Stimulated activated CD4-positive, alpha-beta T cell treated with anti-CD3 and anti-CD28 coated beads, Interleukin-1b, Interleukin-23, amount 100 ng/mL, for 48 hours (primary cell): Measurements from ENCODE around the gene ANKRD28.
"Not testable (repeated sequence)": the region's sequence is repeated elsewhere in the genome, so short reads cannot be mapped to it uniquely, and the experiment has no call there.

Experiments
- DNase-seq: peaks from one replicate; pipeline ENCODE4 v3.0.0-alpha.2; 2020

ANKRD28 gene

DNA sequence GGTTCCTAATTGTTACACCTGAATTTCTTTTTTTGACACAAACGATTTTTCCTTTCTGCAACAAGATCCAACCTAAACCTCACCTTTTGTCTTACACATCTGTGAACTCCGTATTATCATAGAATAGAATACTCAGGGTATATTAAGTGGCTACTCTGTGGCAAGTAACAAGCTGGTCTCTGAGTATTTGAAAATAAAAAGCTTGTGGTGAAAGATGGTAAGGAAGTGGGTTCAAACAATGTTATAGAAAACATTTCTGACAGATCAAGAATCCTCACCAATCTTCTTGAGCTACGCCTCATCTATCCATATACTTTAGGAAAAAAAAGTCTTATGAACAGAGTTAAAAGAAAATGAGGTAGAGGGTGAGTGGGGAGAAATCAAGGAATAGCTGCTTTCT is 3.5 kb upstream of the ANKRD28 start:
- DNase-seq, result no peak

DNA sequence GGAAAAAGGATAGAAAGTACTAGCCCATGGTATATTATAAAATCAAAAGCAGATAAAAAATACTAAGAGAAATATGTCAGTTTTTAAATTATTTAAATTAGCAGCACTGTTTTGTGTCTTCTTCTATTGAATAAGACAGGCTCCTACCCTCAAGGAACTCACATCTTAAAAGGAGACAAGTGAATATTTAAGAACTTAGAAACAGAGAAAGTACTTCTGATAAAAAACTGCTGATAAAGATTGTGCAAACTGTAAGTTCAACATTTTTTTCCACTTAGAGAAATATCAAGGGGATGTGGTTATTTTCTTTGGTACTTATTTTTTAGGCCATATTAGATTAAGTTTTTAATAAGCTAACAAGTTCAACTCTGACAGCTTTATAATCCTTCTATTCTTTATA is 3.0 kb upstream of the ANKRD28 start:
- no peak for DNase-seq

DNA sequence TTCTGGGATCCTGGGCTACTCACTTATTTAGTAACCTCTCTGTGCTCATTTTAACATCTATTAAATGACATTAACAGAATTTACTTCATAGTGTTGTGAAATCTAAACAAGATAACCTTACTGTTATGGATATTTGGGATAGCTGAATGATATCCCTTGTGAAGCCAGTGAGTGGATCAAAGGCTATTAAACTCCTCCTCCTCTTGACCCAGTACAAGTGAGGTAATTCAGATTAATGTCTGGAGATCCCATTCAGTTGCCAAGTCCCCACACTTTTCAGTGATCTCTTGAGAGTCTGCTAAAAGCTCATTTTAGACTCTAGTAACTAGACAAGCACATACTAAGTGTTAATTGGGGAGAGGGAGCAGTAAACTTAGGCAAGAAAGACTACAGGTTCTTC is 2.5 kb upstream of the ANKRD28 start:
- DNase-seq, result no peak

DNA sequence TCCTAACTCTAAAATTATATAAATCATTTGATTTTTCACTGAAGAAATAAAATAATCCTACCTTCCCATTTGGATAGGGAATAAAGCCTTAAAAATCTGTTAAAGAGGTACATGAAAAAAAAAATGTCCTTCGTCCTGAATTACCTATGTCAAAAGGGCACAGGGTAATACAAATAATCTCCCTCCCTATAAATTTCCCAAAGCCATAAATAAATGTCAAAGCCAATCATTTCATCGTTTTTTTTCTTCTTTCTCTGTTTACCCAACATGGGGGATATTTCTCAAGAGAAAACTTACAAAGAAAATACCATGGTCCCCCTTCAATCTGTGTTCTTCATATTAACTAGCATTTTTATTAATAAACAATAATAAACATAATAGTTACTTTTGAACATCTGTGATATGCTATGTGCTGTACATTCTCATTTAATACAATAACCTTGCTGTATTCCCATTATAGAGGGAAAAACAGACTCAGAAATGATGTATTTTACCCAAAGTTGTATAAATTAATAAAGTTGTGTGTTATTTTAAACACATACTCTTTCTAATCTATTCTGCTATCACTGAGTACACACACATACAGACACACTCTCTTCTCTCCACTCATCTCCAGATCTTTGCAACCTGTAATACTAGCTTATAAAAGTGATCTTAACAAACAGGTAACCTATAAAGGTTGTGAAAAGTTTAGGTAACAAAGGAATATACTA is 910 bp upstream of the ANKRD28 start:
- DNase-seq, result no peak

DNA sequence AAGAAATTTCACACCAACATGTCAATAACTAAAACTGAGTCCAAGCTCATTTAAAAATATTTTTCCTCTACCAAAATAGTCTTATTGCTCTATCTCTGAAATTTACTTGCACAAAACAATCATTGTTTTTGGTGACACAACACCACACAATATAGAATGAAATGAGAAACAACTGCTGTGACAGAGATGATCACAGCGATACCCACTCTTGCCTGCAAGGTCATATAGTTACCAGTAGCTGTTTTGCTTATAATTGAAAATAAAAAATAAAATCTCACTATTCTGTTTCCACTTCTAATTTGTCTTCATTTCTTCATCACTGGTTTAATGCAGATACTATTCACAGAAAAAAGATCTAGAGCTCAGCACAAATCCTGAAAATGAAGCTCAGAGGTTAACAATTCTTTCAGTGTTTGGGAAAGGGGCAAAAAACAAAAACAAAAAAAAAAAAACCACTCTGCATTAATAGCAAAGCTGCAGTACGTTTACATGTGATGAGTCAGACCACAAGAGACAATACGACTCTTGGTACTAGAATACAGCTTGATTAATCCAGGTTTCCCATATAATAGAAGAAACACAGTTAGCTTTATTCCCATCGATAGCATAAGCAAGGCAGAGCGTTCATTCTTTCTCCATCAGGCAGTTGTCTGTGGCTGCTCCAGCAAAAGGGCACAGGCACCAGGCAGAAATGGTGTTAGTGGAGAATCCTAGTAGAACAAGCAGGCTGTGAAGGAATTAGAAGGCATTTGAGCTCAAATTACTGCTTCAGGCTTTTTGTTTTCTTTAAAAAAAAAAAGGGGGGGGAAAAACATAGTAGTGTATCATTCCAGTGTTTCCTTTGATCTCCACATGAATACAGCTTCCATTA is 773 bp downstream of the ANKRD28 start:
- DNase-seq, result no peak

DNA sequence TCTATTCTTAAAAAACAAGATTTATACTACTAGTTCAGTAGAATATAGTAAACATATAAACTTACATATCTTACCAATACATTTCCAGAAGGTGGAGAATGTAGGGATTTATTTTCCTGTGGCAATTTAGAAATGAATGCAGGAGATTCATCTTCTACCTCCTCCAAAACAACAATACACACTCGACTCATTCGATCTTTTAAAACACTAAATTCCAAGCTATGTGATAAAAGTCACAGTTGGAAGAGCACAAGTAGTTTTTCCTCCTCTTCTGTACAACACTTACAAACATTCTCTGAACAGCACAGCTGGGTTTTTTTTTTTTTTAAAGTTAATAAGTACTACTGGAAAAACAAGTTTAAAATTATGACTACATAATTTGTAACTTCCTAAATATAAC is 1.4 kb downstream of the ANKRD28 start:
- no peak for DNase-seq

DNA sequence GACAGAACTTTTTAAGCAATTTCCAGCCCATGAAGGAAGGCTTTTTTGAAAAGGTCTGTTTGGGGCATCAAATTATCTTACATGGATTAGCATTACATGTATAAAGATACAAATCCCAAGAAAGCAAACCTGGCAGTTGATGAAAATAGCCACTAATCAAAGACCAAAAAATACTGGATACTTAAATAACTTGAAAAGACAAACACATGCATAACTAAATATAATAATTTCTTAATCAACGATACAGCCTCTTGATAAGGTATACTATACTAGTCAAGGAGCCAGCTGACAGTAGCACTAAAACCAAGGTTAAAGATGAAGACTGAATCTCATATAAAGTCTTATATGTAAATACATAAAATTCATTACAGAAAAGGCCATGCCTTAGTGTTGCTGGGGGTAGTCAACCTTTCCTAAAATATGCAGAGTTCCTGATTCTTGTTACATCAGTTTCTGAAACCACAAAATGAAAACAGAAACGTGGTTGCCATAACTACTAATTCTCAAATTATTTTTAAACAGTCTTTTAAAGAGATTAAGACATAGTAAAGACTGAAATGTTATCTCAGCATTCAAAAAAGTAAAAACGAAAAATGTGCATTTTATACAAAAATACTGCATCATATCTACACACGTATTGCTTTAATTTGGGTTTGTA is 2.0 kb downstream of the ANKRD28 start:
- no peak for DNase-seq

DNA sequence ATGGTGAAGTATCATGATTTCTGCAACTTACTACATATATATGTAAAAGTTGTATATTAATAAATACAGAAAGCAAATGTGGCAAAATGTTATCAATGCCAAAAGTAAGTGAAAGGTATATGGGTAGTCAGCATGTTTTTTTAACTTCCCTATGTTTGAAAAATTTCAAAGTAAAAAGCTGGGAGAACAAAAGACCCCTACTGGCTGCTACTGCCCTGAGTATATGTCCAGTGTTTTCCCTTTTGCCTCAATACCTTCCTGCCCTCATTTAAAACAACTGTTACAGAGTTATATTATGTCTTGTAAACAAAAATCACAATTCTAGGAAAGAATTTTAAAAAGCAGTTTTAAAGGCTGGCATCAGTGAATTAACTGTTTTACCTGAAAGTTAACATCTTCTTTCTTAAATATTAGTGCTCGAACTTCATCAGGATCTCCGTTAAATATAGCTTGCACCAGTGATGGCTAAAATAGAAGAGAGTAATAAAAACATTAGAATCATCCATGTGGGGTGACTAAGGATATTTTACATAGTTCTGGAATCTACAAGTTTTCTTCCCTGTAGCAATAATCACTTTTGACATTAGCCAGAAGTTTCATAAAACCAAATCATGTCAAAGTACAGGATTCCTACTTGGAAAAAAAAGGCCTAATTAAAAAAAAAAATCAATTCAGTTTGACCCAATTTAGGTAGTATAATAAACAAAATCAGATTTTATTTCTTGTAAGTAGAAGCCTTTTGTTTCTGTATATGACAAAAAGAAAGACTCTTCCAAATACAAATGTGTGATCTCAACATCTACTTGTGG is 2.7 kb downstream of the ANKRD28 start:
- no peak for DNase-seq

DNA sequence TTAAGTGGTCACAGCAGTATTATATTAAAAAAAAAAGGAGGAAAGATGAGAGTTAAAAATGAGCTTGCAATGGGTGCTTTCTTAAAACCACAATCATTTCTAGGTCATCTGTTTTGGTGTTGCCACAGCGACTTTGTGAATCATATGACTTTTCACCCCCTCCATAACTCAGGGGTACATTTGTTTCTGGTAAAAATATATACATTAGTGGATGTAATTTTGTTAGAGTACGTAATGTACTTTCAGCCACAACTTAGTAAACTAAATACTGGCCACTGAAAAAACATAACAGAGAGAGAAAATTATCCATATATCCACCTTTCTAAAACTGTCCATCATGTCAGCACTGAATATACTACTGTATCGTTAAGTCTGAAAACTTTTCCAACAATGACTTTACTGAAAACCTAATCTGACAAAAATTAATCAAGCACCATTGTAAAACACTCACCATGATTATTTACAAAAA is 3.4 kb downstream of the ANKRD28 start:
- no peak for DNase-seq

DNA sequence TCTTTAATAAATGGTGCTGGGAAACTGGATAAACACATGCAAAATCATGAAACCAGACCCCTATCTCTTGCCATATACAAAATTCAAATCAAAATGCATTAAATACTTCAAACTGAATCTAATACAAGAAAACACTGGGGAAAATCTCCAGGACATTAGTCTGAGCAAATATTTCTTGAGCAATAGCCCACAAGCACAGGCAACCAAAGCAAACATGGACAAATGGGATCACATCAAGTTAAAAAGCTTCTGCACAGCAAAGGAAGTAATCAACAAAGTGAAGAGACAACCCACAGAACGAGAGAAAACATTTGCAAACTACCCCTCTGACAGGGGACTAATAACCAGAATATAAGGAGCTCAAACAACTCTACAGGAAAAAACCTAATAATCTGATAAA is 6.3 kb downstream of the ANKRD28 start:
- no peak for DNase-seq

DNA sequence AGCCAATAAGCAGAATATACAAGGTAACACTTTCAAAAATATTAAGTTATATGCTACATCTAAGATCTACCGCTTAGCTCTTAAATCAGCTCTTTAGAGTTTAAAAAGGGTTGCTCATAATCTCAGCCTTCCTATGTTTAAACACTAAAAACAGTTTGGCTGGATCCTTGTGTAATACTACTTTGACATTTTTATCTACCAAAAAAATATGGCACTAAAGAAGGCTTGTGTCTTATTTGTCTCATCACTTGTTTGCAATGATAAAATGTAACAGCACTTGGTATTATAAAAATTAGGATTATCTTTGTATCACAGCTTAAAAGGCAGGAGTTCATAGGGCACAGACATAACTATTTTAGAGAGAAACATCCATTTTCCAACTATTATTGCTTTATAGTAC is 9.8 kb downstream of the ANKRD28 start:
- DNase-seq, result no peak

DNA sequence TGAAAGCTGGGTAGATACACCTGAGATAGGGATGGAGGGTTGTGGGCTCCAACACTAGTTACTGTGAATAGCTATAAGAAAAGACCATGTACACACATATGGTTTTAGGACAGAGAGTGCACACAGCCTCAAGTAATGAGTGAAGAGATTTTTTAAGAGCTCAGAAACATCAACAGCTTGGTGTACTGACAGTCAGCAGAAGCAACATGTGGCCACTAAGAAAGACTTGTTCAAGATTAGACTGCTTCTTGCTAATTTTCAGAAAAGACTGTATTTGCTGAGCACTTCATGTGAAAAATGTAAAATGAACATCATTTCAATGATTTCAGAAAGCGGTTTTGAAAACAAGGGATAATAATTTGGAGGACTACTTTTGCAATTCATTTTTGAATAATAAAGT is 10.3 kb downstream of the ANKRD28 start:
- no peak for DNase-seq

DNA sequence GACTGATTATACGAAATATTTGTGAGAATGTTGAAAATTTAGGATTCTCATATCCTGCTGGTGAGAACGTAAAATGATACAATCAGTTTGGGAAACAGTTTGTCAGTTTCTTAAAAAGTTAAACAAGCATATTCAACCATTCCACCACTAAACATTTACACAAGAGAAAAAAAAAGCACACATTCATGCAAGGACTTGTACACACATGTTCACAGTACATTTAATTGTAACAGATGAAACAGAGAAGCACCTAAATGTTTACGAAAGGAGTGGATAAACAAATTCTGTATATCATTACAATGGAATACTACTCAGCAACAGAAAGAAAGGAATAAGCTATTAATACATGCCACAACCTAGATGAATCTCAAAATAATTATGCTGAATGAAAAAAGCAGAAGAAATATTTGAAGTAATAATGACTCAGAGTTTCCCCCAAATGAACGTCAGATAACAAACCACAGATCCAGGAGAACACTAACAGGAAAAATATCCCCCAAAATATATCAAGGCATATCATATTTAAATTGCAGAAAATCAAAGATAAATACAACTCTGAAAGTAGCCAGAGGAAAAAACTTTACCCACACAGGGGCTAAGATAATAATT is 14.3 kb downstream of the ANKRD28 start:
- no peak for DNase-seq

DNA sequence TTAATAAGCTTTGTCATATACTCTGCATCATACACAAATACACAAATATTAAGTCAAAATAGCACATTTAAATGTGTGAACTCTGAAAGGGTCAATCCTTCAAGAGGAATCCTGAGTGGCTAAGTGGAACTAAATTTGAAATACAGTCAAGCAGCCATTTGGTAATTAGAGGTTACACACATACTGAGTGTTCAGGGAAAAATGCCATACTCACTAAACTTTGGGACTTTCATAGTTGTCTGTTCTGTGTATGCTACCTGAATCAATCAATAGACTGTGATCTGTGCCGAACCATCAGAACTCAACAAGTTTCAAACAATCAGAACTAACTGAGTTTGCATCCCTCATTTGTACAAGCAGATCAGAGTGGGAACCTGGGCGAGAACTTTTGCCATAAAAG is 15.3 kb downstream of the ANKRD28 start:
- no peak for DNase-seq

DNA sequence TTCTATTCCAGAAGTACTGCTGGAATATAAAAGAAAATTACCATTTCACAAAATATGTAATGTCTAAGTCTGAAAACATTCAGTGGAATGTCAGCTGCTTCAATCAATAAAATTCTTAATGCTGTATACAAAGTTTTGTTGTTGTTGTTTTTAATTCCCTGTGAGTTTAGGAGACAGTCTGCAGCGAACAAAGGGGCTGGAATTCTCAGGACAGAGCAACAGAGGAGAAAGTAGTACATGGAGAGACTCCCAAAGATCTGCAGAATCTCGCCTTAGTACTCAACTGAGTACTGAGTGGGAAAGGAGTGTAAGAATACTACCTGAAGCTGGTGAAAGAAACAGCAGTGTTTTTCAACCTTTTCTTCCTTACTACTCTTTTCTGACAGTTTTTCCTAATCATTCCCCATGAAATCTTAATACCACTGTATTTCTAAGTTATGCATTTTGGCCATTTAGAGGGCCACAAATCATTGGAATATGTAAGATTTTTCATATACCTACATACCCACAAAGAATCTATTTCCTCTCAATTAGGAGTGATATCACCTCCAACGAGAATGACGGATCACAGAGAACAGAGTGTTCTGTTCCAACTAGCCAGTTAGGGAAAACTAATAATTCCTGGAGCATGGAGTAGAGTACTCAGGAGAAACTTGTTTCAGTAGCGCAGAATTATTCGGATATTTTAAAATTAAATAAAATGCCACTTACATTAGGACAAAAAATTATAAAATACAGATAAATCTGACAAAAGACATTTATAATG is 16.0 kb downstream of the ANKRD28 start:
- no peak for DNase-seq

DNA sequence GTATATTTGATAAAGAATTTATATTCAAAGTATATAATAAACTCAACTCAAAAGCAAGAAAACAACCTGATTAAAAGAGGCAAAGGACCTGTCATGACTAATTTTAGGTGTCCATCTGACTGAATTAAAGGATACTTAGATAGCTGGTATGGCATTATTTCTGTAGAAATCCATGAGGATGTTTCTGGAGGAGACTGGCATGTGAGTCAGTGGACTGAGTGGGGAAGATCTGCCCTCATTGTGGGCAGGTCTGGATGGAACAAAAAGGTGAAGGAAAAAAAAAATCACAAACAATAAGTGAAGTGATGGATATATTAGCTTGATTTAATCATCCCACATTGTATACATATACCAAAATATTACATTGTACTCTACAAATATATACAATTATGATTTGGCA is 16.6 kb downstream of the ANKRD28 start:
- DNase-seq, result no peak

DNA sequence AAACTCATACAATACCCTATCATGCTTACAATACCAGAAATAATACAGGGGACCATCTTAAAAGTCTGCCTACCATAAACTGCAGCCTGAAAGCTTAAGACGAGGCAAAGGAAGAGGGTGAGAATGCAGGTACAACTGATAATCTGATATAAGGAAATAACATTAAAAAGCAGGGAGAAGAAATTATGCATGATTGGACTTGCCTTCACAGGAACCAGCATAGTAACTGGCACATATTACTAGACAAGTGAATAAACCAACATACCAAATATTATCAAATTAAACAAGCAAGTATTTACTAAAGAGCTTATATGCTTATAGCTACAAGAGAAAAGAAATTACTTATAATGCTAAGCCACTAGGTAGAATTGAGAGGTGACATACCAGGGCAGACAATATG is 18.7 kb downstream of the ANKRD28 start:
- DNase-seq, result no peak

DNA sequence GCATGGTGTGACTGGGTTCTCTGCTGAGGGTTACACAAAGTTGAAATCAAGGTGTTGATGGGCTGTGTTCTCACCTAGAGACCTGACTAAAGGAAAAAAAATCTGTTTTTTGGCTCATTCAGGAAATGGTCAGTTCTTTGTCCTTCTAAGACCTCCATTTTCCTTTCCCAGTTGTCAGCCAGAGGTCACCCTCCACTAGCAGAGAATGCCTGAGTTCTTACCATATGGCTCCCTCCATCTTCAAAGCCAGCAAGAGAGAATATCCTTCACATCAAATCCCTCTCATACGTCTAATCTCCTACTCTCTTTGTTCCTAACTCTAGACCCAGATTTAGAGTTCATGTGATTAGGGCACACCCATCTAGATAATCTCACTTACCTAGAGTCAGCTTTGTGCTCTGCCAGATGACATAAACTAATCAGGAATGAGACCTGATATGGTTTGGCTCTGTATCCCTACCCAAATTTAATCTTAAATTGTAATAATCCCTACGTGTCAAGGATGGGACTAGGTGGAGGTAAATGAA is 19.4 kb downstream of the ANKRD28 start:
- DNase-seq, result no peak

DNA sequence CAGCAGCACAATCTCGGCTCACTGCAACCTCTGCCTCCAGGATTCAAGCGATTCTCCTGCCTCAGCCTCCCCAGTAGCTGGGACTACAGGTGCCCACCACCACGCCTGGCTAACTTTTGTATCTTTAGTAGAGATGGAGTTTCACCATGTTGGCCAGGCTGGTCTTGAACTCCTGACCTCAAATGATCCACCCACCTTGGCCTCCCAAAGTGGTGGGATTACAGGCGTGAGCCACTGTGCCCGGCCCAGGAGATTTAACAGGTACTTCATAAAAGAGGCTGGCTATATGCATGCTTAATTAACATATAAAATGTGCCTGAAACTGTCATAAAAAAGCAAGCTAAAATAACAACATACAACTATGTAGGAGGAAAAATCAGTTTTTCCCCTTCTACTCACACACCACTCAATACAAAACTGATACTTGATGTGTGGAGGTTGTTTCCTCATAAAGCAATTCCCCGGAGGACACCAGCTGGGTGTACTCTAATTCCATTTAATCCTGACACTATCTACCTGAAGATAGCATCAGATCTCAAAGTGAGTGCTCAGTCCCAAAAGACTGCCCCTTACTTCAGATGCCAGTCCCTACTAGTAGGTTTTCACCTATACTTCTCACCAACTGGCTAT is 22.7 kb downstream of the ANKRD28 start:
- DNase-seq, result not testable (repeated sequence)

DNA sequence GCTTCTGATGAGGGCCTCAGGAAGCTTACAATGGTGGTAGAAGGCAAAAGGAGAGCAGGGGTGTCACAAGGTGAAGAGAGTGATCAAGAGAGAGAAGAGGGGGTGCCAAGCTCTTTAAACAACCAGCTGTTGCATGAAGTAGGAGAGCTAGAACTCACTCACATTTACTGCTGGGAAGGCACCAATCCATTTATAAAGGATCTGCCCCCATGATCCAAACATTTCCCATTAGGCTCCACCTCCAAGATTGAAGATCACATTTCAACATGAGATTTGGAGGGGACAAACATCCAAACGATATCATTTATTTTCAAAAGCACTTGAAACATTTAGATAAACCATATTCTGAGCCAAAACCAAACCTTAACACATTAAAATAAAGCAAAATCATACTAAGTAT is 26.3 kb downstream of the ANKRD28 start:
- no peak for DNase-seq
